CD4-positive, alpha-beta T cell treated with Interleukin-15 for 1 hour (primary cell): ENCODE data around the gene FBLN2.
"Not testable (repeated sequence)": the region's sequence is repeated elsewhere in the genome, so short reads cannot be mapped to it uniquely, and the experiment has no call there.

Source experiments
- DNase-seq: peaks from one replicate; pipeline ENCODE4 v3.0.0-alpha.2; 2020

FBLN2 gene

GRCh38 chr3:13514639-13515435 lies 34.1 kb upstream of the FBLN2 start:
- no peak for DNase-seq

- no peak for DNase-seq
Observed at GRCh38 chr3:13515786-13516759, 32.9 kb upstream of the FBLN2 start.

GRCh38 chr3:13516760-13517135 lies 32.2 kb upstream of the FBLN2 start:
- no peak for DNase-seq

GRCh38 chr3:13517253-13517977 lies 31.5 kb upstream of the FBLN2 start:
- DNase-seq = no peak

- no peak for DNase-seq
Observed at GRCh38 chr3:13518516-13518953, 30.4 kb upstream of the FBLN2 start.

- DNase-seq = no peak
Observed at GRCh38 chr3:13519006-13519791, 29.7 kb upstream of the FBLN2 start.

- DNase-seq = no peak
Observed at GRCh38 chr3:13520326-13520880, 28.5 kb upstream of the FBLN2 start.

- no peak for DNase-seq
Observed at GRCh38 chr3:13521309-13521708, 27.6 kb upstream of the FBLN2 start.

GRCh38 chr3:13521749-13522148 lies 27.2 kb upstream of the FBLN2 start:
- not testable (repeated sequence) for DNase-seq

GRCh38 chr3:13522236-13522635 lies 26.7 kb upstream of the FBLN2 start:
- DNase-seq = no peak

GRCh38 chr3:13524979-13525669 lies 23.8 kb upstream of the FBLN2 start:
- DNase-seq = no peak

GRCh38 chr3:13525827-13526625 lies 22.9 kb upstream of the FBLN2 start:
- no peak for DNase-seq

GRCh38 chr3:13526626-13526949 lies 22.3 kb upstream of the FBLN2 start:
- DNase-seq = no peak

GRCh38 chr3:13528217-13528867 lies 20.6 kb upstream of the FBLN2 start:
- DNase-seq = no peak

- DNase-seq = no peak
Observed at GRCh38 chr3:13529196-13530112, 19.5 kb upstream of the FBLN2 start.

- no peak for DNase-seq
Observed at GRCh38 chr3:13530241-13531009, 18.5 kb upstream of the FBLN2 start.

GRCh38 chr3:13532085-13532484 lies 16.8 kb upstream of the FBLN2 start:
- DNase-seq = no peak

GRCh38 chr3:13532631-13533030 lies 16.3 kb upstream of the FBLN2 start:
- DNase-seq = no peak
